Mesenchymal stem cell (in vitro differentiated cells and primary cell): ENCODE data around the gene C1R.

Experiments
- DNase-seq: peaks from one replicate; pipeline ENCODE4 v3.0.0-alpha.2; 2013
- H2AFZ ChIP-seq: one replicate; pipeline ENCODE4 v1.6.1; 2013; ENCODE audit warnings: low read depth, mild to moderate bottlenecking, control low read depth, inconsistent platforms, low read length, moderate library complexity
- H2AK5ac ChIP-seq: 2 replicates; pipeline ENCODE4 v1.6.1; 2013; ENCODE audit warnings: low read length, moderate library complexity, mild to moderate bottlenecking, inconsistent platforms; ENCODE audit not compliant: severe bottlenecking
- H2BK120ac ChIP-seq: one replicate; pipeline ENCODE4 v1.6.1; 2013; ENCODE audit warnings: low read depth, mild to moderate bottlenecking, inconsistent platforms, low read length, moderate library complexity
- H2BK12ac ChIP-seq, 2 experiments: one replicate each; pipeline ENCODE4 v1.6.1; 2013; ENCODE audit warnings: inconsistent platforms in 2 of 2, low read length in 2 of 2, mild to moderate bottlenecking in 2 of 2, moderate library complexity in 2 of 2, control low read depth in 1 of 2
- H2BK15ac ChIP-seq: one replicate; pipeline ENCODE4 v1.6.1; 2013; ENCODE audit warnings: mild to moderate bottlenecking, low read depth, inconsistent platforms; ENCODE audit not compliant: poor library complexity, severe bottlenecking
- H2BK5ac ChIP-seq: 2 replicates; pipeline ENCODE4 v1.6.1; 2013; ENCODE audit warnings: low read depth, mild to moderate bottlenecking, low read length, control low read depth, inconsistent platforms; ENCODE audit not compliant: poor library complexity, severe bottlenecking
- H3K14ac ChIP-seq, 2 experiments: one replicate each; pipeline ENCODE4 v1.6.1; 2013; ENCODE audit warnings: inconsistent platforms in 2 of 2, low read length in 2 of 2, control low read depth in 1 of 2, mild to moderate bottlenecking in 1 of 2, moderate library complexity in 1 of 2
- H3K18ac ChIP-seq, 2 experiments: one replicate each; pipeline ENCODE4 v1.6.1; 2013; ENCODE audit warnings: inconsistent platforms in 2 of 2, low read length in 2 of 2, control low read depth in 1 of 2, low read depth in 1 of 2, mild to moderate bottlenecking in 1 of 2
- H3K23ac ChIP-seq, 2 experiments: one replicate each; pipeline ENCODE4 v1.6.1; 2013; ENCODE audit warnings: inconsistent platforms in 2 of 2, low read length in 2 of 2, mild to moderate bottlenecking in 2 of 2, moderate library complexity in 2 of 2, control low read depth in 1 of 2
- H3K27ac ChIP-seq: 2 replicates; pipeline ENCODE4 v1.5.1; 2013; ENCODE audit warnings: mild to moderate bottlenecking, moderate library complexity, low read length, control low read depth, inconsistent platforms; ENCODE audit not compliant: poor library complexity, severe bottlenecking
- H3K27me3 ChIP-seq, 2 experiments: 2 replicates each; pipeline versions ENCODE4 v1.6.1 to v1.7.0; 2013; ENCODE audit warnings: low read length in 2 of 2, mild to moderate bottlenecking in 2 of 2, moderate library complexity in 2 of 2, control low read depth in 1 of 2, inconsistent platforms in 1 of 2; ENCODE audit not compliant: control insufficient read depth in 1 of 2, insufficient read depth in 1 of 2
- H3K36me3 ChIP-seq, 2 experiments: 2 replicates each; pipeline versions ENCODE4 v1.6.1 to v1.7.0; 2013; ENCODE audit warnings: low read length in 2 of 2, control low read depth in 1 of 2, inconsistent platforms in 1 of 2, low read depth in 1 of 2, mild to moderate bottlenecking in 1 of 2; ENCODE audit not compliant: insufficient read depth in 2 of 2, control insufficient read depth in 1 of 2
- H3K4ac ChIP-seq, 2 experiments: one replicate each; pipeline ENCODE4 v1.6.1; 2013; ENCODE audit warnings: inconsistent platforms in 2 of 2, low read length in 2 of 2, mild to moderate bottlenecking in 2 of 2, moderate library complexity in 2 of 2, control low read depth in 1 of 2, low read depth in 1 of 2
- H3K4me1 ChIP-seq: 2 replicates; pipeline ENCODE4 v1.6.1; 2013; ENCODE audit warnings: low read depth, low read length, control low read depth; ENCODE audit not compliant: control insufficient read depth, insufficient read depth
- H3K4me2 ChIP-seq: 2 replicates; pipeline ENCODE4 v1.6.1; 2013; ENCODE audit warnings: low read length, mild to moderate bottlenecking, inconsistent platforms; ENCODE audit not compliant: poor library complexity, severe bottlenecking
- H3K4me3 ChIP-seq, 2 experiments: 2 replicates each; pipeline versions ENCODE4 v1.5.1 to v1.7.0; 2013; ENCODE audit warnings: low read length in 2 of 2, mild to moderate bottlenecking in 2 of 2, control low read depth in 1 of 2, low read depth in 1 of 2; ENCODE audit not compliant: insufficient read depth in 1 of 2
- H3K79me1 ChIP-seq: replicated peaks from 2 replicates; pipeline ENCODE4 v1.6.1; 2013; ENCODE audit warnings: mild to moderate bottlenecking, control low read depth, low read length, inconsistent platforms; ENCODE audit not compliant: poor library complexity, severe bottlenecking
- H3K9ac ChIP-seq: 2 replicates; pipeline ENCODE4 v1.7.0; 2013; ENCODE audit warnings: mild to moderate bottlenecking, low read length, moderate library complexity
- H3K9me3 ChIP-seq: 2 replicates; pipeline ENCODE4 v1.7.0; 2013; ENCODE audit warnings: mild to moderate bottlenecking, low read length; ENCODE audit not compliant: control insufficient read depth
- H4K8ac ChIP-seq: one replicate; pipeline ENCODE4 v1.6.1; 2013; ENCODE audit warnings: inconsistent platforms, mild to moderate bottlenecking, low read length, moderate library complexity
- H4K91ac ChIP-seq: one replicate; pipeline ENCODE4 v1.6.1; 2013; ENCODE audit warnings: mild to moderate bottlenecking, low read length, inconsistent platforms
- whole genome bisulfite sequencing: methylation state at CpG from one replicate; pipeline ENCODE4 v1.1.7; 2013; ENCODE audit warnings: mixed read lengths; 5-methylcytosine and 5-hydroxymethylcytosine counted together

C1R gene

GRCh38 chr12:7114851-7115250, 22.6 kb upstream of the C1R start:
- peaks cover 3% of the 10 kb centered on the region for H3K79me1 ChIP-seq
- no peak overlapping the region for H2BK15ac ChIP-seq
- no peak for DNase-seq
- no peaks in the 10 kb centered on the region for H3K27me3 ChIP-seq
- H3K9me3 ChIP-seq = no peaks in the 10 kb centered on the region
- H2BK12ac ChIP-seq = no peak overlapping the region
- no peak overlapping the region for H3K18ac ChIP-seq
- no peak overlapping the region for H3K4ac ChIP-seq
- peaks cover 36 to 50% of the 10 kb centered on the region in 2 experiments for H3K36me3 ChIP-seq
- H4K91ac ChIP-seq = no peak overlapping the region
- no peak overlapping the region for H2BK120ac ChIP-seq
- H3K23ac ChIP-seq = no peak overlapping the region
- no peak overlapping the region for H2BK5ac ChIP-seq
- H3K4me2 ChIP-seq = no peak overlapping the region
- H4K8ac ChIP-seq = no peak overlapping the region
- no peak overlapping the region for H3K27ac ChIP-seq
- no peak overlapping the region for H3K14ac ChIP-seq
- 90% methylated on average over 6 of the region's 6 CpGs for WGBS
- H3K4me1 ChIP-seq = no peaks in the 10 kb centered on the region
- H2AFZ ChIP-seq = no peak overlapping the region
- H2AK5ac ChIP-seq = no peak overlapping the region
- no peak overlapping the region for H3K4me3 ChIP-seq
- no peak overlapping the region for H3K9ac ChIP-seq

DNA sequence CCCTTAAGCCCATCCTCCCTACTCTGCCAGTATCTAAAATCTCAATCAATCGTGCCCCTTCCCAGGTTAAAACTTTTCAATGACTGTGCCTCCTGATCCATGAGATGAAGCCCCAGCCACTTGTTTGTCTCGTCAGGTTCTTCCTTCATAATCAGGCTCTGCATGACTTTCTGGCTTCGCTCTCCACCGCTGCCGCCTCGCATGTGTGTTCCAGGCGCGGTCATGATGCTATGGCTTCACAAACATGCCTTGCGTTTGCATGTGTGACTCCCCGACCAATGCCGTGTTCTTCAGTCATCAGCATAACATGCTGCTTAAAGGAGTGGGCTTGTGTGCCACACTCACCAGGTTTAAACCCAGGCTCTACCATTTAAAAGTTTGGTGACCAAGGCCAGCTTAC, 21.8 kb upstream of the C1R start:
- Histone ChIP-seq H3K4me1 (peaks cover 5% of the 10 kb centered on the region), H3K36me3 (peaks cover 36 to 50% of the 10 kb centered on the region in 2 experiments), H3K4me3 (no peak overlapping the region), H2BK15ac (no peak overlapping the region), H2BK12ac (no peak overlapping the region), H3K27ac (no peak overlapping the region), H4K8ac (no peak overlapping the region), H3K79me1 (peaks cover 7% of the 10 kb centered on the region), H3K9me3 (no peaks in the 10 kb centered on the region), H2AFZ (no peak overlapping the region), H2AK5ac (no peak overlapping the region), H3K14ac (no peak overlapping the region), H3K4me2 (no peak overlapping the region), H3K27me3 (no peaks in the 10 kb centered on the region), H3K9ac (no peak overlapping the region), H3K18ac (no peak overlapping the region), H3K4ac (no peak overlapping the region), H2BK5ac (no peak overlapping the region), H4K91ac (no peak overlapping the region), H2BK120ac (no peak overlapping the region), H3K23ac (no peak overlapping the region)
- 90% methylated on average over 11 of the region's 11 CpGs for WGBS
- no peak for DNase-seq

- peaks cover 36 to 45% of the 10 kb centered on the region in 2 experiments for H3K36me3 ChIP-seq
- peak overlapping the region; percentile 18 for H4K91ac ChIP-seq
- no peak overlapping the region for H2AK5ac ChIP-seq
- no peak overlapping the region for H3K4me3 ChIP-seq
- no peak overlapping the region for H2BK15ac ChIP-seq
- H2BK12ac ChIP-seq = peak overlapping the region in 1 of 2 experiments; percentile 79
- H4K8ac ChIP-seq = peak overlapping the region; percentile 35
- no peak overlapping the region for H3K4ac ChIP-seq
- H3K27me3 ChIP-seq = no peaks in the 10 kb centered on the region
- no peak overlapping the region for H3K27ac ChIP-seq
- no peak overlapping the region for H2AFZ ChIP-seq
- no peaks in the 10 kb centered on the region for H3K9me3 ChIP-seq
- H3K23ac ChIP-seq = no peak overlapping the region
- no peak overlapping the region for H3K4me2 ChIP-seq
- no peak overlapping the region for H3K14ac ChIP-seq
- peak overlapping the region; percentile 75 for H3K9ac ChIP-seq
- no peak overlapping the region for H3K18ac ChIP-seq
- DNase-seq = peak; percentile 48
- no peak overlapping the region for H2BK120ac ChIP-seq
- peaks cover 7% of the 10 kb centered on the region for H3K79me1 ChIP-seq
- H2BK5ac ChIP-seq = no peak overlapping the region
- H3K4me1 ChIP-seq = peaks cover 5% of the 10 kb centered on the region
- 44% methylated on average over 4 of the region's 5 CpGs for whole genome bisulfite sequencing
Observed at GRCh38 chr12:7113389-7113871, 21.2 kb upstream of the C1R start.

DNA sequence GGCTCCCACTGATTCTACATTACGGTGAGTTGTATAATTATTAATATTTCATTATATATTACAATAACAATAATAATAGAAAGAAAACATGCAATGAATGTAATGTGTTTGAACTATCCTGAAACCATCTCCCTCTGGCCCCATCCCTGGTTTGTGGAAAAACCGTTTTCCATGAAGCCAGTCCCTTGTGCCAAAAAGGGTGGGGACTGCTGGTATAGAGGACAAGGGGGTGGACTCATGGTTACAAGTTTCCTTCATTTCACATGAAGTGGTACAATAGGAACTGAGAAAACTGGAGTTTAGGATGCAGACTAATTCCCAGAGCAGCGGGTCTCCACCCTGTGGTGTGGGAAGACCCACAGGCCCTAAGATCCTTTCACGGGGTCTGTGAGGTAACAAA, 19.8 kb upstream of the C1R start:
- H3K14ac ChIP-seq = no peak overlapping the region
- no peak overlapping the region for H2AFZ ChIP-seq
- H3K23ac ChIP-seq = no peak overlapping the region
- no peak overlapping the region for H4K8ac ChIP-seq
- H3K4ac ChIP-seq = no peak overlapping the region
- no peaks in the 10 kb centered on the region for H3K27me3 ChIP-seq
- H3K4me1 ChIP-seq = peaks cover 9% of the 10 kb centered on the region
- peak overlapping the region in 1 of 2 experiments; percentile 48 for H3K4me3 ChIP-seq
- no peak overlapping the region for H2AK5ac ChIP-seq
- H3K4me2 ChIP-seq = no peak overlapping the region
- H2BK5ac ChIP-seq = no peak overlapping the region
- H3K18ac ChIP-seq = no peak overlapping the region
- H3K27ac ChIP-seq = no peak overlapping the region
- peaks cover 26 to 32% of the 10 kb centered on the region in 2 experiments for H3K36me3 ChIP-seq
- DNase-seq = no peak
- H2BK12ac ChIP-seq = no peak overlapping the region
- no peak overlapping the region for H2BK15ac ChIP-seq
- peaks cover 12% of the 10 kb centered on the region for H3K79me1 ChIP-seq
- H3K9ac ChIP-seq = peak overlapping the region; percentile 75
- 81% methylated on average over 3 of the region's 4 CpGs for WGBS
- no peak overlapping the region for H4K91ac ChIP-seq
- H3K9me3 ChIP-seq = no peaks in the 10 kb centered on the region
- H2BK120ac ChIP-seq = no peak overlapping the region
